Large intestine (tissue), 3 donors: ENCODE measurements around the gene ADAD2. TPM values are rescaled to one million over a fixed set of nuclear protein-coding genes. Genes with fewer than 3 reads are reported as not detected.
"Not testable (repeated sequence)": the region's sequence is repeated elsewhere in the genome, so short reads cannot be mapped to it uniquely, and the experiment has no call there.

Experiments used
- DNase-seq, 2 donors: peaks; one replicate each; pipeline versions ENCODE4 v3.0.0 to v3.0.0-alpha.2; 2013
- H3K27ac ChIP-seq: one replicate; pipeline ENCODE4 v1.5.1; 2013; ENCODE audit warnings: low read length
- H3K27me3 ChIP-seq: 2 replicates; pipeline ENCODE4 v1.6.1; 2013; ENCODE audit warnings: low read length; ENCODE audit not compliant: control insufficient read depth, insufficient read depth
- H3K36me3 ChIP-seq: 2 replicates; pipeline ENCODE4 v1.6.1; 2013; ENCODE audit warnings: low read length; ENCODE audit not compliant: control insufficient read depth, insufficient read depth
- H3K4me1 ChIP-seq: one replicate; pipeline ENCODE4 v1.6.1; 2013; ENCODE audit warnings: low read length; ENCODE audit not compliant: control insufficient read depth, insufficient read depth
- H3K4me3 ChIP-seq: one replicate; pipeline ENCODE4 v1.5.1; 2013; ENCODE audit warnings: low read length
- H3K9me3 ChIP-seq: one replicate; pipeline ENCODE4 v1.6.1; 2013; ENCODE audit warnings: mild to moderate bottlenecking, low read depth, low read length, moderate library complexity; ENCODE audit not compliant: control insufficient read depth
- WGBS: methylation state at CpG from one replicate; pipeline ENCODE4 v1.1.5; 2013; ENCODE audit warnings: low lambda C conversion rate; ENCODE audit not compliant: insufficient coverage; 5-methylcytosine and 5-hydroxymethylcytosine counted together
- polyA plus RNA-seq: library from polyadenylated mRNA; unstranded; fragments of 120-200 nt; gene quantifications from one replicate; pipeline ENCODE4 v1.2.1, GENCODE V29; 2013

ADAD2 gene
- polyA plus RNA-seq, 1 donor: 0.43 TPM

- H3K9me3 ChIP-seq: no peaks in the 10 kb centered on the region
- WGBS: no CpG with 5 or more reads among the region's 2 CpGs
Measured at GRCh38 chr16:84209989-84210388, 19.0 kb downstream of the ADAD2 start.

GRCh38 chr16:84212154-84212553 lies 21.2 kb downstream of the ADAD2 start:
- DNase-seq: no peak
- no CpG with 5 or more reads among the region's 4 CpGs for WGBS

More at GRCh38 chr16:84209989-84210388, 19.0 kb downstream of the ADAD2 start:
- H3K27me3 ChIP-seq: no peaks in the 10 kb centered on the region
- no peaks in the 10 kb centered on the region for H3K36me3 ChIP-seq
- no peak overlapping the region for H3K4me3 ChIP-seq
- DNase-seq: no peak
- H3K4me1 ChIP-seq: no peaks in the 10 kb centered on the region
- no peak overlapping the region for H3K27ac ChIP-seq

GRCh38 chr16:84212631-84213030 lies 21.7 kb downstream of the ADAD2 start:
- no peak overlapping the region for H3K4me3 ChIP-seq
- H3K9me3 ChIP-seq: no peaks in the 10 kb centered on the region
- no peak for DNase-seq
- H3K36me3 ChIP-seq: no peaks in the 10 kb centered on the region
- H3K4me1 ChIP-seq: no peaks in the 10 kb centered on the region
- no peak overlapping the region for H3K27ac ChIP-seq
- H3K27me3 ChIP-seq: no peaks in the 10 kb centered on the region
- WGBS: no CpG with 5 or more reads among the region's 4 CpGs

More at GRCh38 chr16:84212154-84212553, 21.2 kb downstream of the ADAD2 start:
- Histone ChIP-seq H3K4me1 (no peaks in the 10 kb centered on the region), H3K27me3 (no peaks in the 10 kb centered on the region), H3K27ac (no peak overlapping the region), H3K4me3 (no peak overlapping the region), H3K36me3 (no peaks in the 10 kb centered on the region), H3K9me3 (no peaks in the 10 kb centered on the region)

GRCh38 chr16:84214451-84215066 lies 23.6 kb downstream of the ADAD2 start:
- Histone ChIP-seq H3K4me3 (no peak overlapping the region), H3K27me3 (no peaks in the 10 kb centered on the region)

GRCh38 chr16:84215531-84215930 lies 24.6 kb downstream of the ADAD2 start:
- no peak for DNase-seq
- 90% methylated on average over 2 of the region's 5 CpGs for WGBS
- H3K4me3 ChIP-seq: no peak overlapping the region

More at GRCh38 chr16:84214451-84215066, 23.6 kb downstream of the ADAD2 start:
- DNase-seq: no peak
- H3K9me3 ChIP-seq: no peaks in the 10 kb centered on the region
- H3K27ac ChIP-seq: no peak overlapping the region
- no peaks in the 10 kb centered on the region for H3K36me3 ChIP-seq
- H3K4me1 ChIP-seq: no peaks in the 10 kb centered on the region
- no CpG with 5 or more reads among the region's 15 CpGs for WGBS

GRCh38 chr16:84216144-84216543 lies 25.2 kb downstream of the ADAD2 start:
- not testable (repeated sequence) for H3K9me3 ChIP-seq, H3K36me3 ChIP-seq, DNase-seq, H3K27ac ChIP-seq, H3K4me3 ChIP-seq, H3K27me3 ChIP-seq, H3K4me1 ChIP-seq
- no CpG with 5 or more reads among the region's 3 CpGs for WGBS

More at GRCh38 chr16:84215531-84215930, 24.6 kb downstream of the ADAD2 start:
- no peaks in the 10 kb centered on the region for H3K27me3 ChIP-seq
- H3K36me3 ChIP-seq: no peaks in the 10 kb centered on the region
- no peak overlapping the region for H3K27ac ChIP-seq
- H3K9me3 ChIP-seq: no peaks in the 10 kb centered on the region
- H3K4me1 ChIP-seq: no peaks in the 10 kb centered on the region

- WGBS: no CpG with 5 or more reads among the region's 17 CpGs
- Histone ChIP-seq H3K4me1 (no peaks in the 10 kb centered on the region), H3K9me3 (peaks cover 3% of the 10 kb centered on the region), H3K27ac (no peak overlapping the region), H3K36me3 (no peaks in the 10 kb centered on the region), H3K4me3 (no peak overlapping the region), H3K27me3 (no peaks in the 10 kb centered on the region)
- DNase-seq: no peak
Measured at GRCh38 chr16:84218176-84218823, 27.3 kb downstream of the ADAD2 start.

- Histone ChIP-seq H3K27me3 (no peaks in the 10 kb centered on the region), H3K4me1 (no peaks in the 10 kb centered on the region), H3K9me3 (peaks cover 3% of the 10 kb centered on the region), H3K36me3 (no peaks in the 10 kb centered on the region), H3K4me3 (no peak overlapping the region), H3K27ac (no peak overlapping the region)
- no CpG with 5 or more reads among the region's 6 CpGs for WGBS
- no peak for DNase-seq
Measured at GRCh38 chr16:84218956-84219355, 28.0 kb downstream of the ADAD2 start.

GRCh38 chr16:84220851-84221250 lies 29.9 kb downstream of the ADAD2 start:
- Histone ChIP-seq H3K36me3 (no peaks in the 10 kb centered on the region), H3K27ac (no peak overlapping the region)

GRCh38 chr16:84223456-84223855 lies 32.5 kb downstream of the ADAD2 start:
- Histone ChIP-seq H3K27ac (no peak overlapping the region), H3K4me3 (no peak overlapping the region), H3K36me3 (no peaks in the 10 kb centered on the region), H3K27me3 (peaks cover 4% of the 10 kb centered on the region), H3K9me3 (peaks cover 3% of the 10 kb centered on the region), H3K4me1 (no peaks in the 10 kb centered on the region)
- no CpG with 5 or more reads among the region's 4 CpGs for WGBS
- no peak for DNase-seq

More at GRCh38 chr16:84220851-84221250, 29.9 kb downstream of the ADAD2 start:
- Histone ChIP-seq H3K4me1 (no peaks in the 10 kb centered on the region), H3K9me3 (peaks cover 3% of the 10 kb centered on the region), H3K4me3 (no peak overlapping the region), H3K27me3 (no peaks in the 10 kb centered on the region)
- DNase-seq: no peak
- no CpG with 5 or more reads among the region's 1 CpG for WGBS
